ENCODE data around the gene PALLD. TPM values are rescaled to one million over a fixed set of nuclear protein-coding genes. Genes with fewer than 3 reads are reported as not detected.

The PALLD gene
- polyA plus RNA-seq, 1 donor from 2014 or later = 20.5 TPM

DNA sequence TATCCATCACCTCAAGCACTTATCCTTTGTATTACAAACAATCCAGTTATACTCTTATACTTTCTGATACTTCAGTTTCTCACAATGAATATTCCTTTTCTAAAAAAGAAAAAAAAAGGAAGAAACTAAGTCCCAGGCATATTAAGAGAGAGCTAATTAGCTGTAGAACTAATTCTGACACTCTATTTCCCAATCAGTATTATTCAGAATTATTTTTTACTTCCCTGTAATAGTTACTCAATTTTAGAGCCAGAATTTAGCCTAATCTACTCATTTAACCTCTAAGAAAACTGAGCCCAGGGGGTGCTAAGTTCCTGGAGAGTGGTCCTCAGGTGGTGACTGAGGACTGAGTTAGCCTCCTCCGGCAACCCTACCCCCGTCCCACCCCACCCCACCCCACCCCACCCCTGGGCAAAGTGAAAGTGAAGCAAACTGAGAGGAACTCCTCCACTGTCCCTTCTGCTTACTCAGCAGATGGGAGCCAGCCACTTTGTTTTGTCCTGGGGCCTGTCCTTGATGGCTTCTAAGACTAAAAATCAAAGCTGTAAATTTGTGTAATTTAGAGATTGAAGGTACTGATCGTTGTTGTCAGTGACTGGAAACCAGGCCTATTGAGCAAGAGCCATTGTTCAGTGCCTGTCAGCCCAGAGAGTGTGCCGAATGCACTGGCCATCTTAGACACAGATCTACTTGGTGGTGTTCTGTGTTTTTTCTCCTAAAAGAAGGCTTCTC, 351.1 kb downstream of the PALLD start:
- H4K20me1 ChIP-seq (ENCODE audit: insufficient read depth) = no peaks in the 10 kb centered on the region

DNA sequence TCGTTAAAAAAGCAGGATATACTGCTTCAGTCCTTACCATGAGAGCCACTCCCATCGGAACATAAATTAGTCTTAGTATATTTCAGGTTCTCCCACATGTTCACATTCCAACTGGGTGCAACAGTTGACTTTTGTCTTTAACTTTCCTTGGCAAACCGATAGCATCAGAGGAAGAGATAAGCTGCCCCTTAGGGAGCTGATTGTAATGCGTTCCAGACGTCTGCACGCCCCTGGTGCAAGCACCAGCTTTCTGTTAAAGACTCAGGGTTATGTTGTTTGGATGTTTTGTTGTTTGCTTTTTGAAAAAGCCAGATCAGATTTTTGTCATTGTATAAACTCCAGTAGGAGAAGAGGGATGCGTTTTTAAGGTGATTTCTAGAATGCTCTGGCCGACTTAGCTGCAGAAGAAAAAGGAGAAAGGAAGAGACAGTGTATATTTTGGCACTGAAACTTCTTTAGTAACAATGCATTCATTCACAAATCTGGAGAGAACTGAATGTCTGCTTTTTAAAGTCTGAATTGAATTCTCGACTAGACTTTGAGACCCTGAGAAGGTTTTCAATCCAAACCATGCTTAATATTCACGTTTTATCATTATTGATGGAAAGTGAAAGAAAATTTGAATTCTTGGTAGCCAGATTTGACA, 352.3 kb downstream of the PALLD start:
- Histone ChIP-seq H3K27ac (ENCODE audit: low read length) (no peak overlapping the region), H4K20me1 (ENCODE audit: insufficient read depth) (no peaks in the 10 kb centered on the region), H3K4me2 (ENCODE audit: low read length) (no peak overlapping the region), H2AFZ (ENCODE audit: low read depth, low read length) (no peak overlapping the region), H3K27me3 (ENCODE audit: insufficient read depth, low read depth, low read length) (no peaks in the 10 kb centered on the region), H3K9me2 (ENCODE audit: insufficient read depth, low read length) (no peaks in the 10 kb centered on the region), H3F3A (ENCODE audit: insufficient read depth, low read length, poor library complexity, severe bottlenecking) (no peaks in the 10 kb centered on the region), H3K79me2 (replicated peaks; ENCODE audit: insufficient read depth, low read length) (peaks cover 91% of the 10 kb centered on the region), H3K4me3 (ENCODE audit: low read length) (no peak overlapping the region), H3K36me3 (ENCODE audit: insufficient read depth, low read length) (no peaks in the 10 kb centered on the region), H3K9ac (ENCODE audit: low read length) (no peak overlapping the region), H3K9me3 (ENCODE audit: low read length) (no peaks in the 10 kb centered on the region)
- TF ChIP-seq MXI1 (conservative IDR thresholded peaks at IDR 0.05; ENCODE audit: poor library complexity, severe bottlenecking) = no peak

More for the DNA sequence above, 351.1 kb downstream of the PALLD start:
- H3K27me3 ChIP-seq (ENCODE audit: insufficient read depth, low read depth, low read length) = no peaks in the 10 kb centered on the region
- TF ChIP-seq, protein P1, sequence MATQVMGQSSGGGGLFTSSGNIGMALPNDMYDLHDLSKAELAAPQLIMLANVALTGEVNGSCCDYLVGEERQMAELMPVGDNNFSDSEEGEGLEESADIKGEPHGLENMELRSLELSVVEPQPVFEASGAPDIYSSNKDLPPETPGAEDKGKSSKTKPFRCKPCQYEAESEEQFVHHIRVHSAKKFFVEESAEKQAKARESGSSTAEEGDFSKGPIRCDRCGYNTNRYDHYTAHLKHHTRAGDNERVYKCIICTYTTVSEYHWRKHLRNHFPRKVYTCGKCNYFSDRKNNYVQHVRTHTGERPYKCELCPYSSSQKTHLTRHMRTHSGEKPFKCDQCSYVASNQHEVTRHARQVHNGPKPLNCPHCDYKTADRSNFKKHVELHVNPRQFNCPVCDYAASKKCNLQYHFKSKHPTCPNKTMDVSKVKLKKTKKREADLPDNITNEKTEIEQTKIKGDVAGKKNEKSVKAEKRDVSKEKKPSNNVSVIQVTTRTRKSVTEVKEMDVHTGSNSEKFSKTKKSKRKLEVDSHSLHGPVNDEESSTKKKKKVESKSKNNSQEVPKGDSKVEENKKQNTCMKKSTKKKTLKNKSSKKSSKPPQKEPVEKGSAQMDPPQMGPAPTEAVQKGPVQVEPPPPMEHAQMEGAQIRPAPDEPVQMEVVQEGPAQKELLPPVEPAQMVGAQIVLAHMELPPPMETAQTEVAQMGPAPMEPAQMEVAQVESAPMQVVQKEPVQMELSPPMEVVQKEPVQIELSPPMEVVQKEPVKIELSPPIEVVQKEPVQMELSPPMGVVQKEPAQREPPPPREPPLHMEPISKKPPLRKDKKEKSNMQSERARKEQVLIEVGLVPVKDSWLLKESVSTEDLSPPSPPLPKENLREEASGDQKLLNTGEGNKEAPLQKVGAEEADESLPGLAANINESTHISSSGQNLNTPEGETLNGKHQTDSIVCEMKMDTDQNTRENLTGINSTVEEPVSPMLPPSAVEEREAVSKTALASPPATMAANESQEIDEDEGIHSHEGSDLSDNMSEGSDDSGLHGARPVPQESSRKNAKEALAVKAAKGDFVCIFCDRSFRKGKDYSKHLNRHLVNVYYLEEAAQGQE (IDR thresholded peaks at IDR 0.05; ENCODE audit: borderline replicate concordance) = no peak
- TF ChIP-seq POLR2AphosphoS5 (IDR thresholded peaks at IDR 0.05) (no peak), RAD21 (conservative IDR thresholded peaks at IDR 0.05) (no peak), MXI1 (conservative IDR thresholded peaks at IDR 0.05; ENCODE audit: poor library complexity, severe bottlenecking) (no peak), TAF1 (IDR thresholded peaks at IDR 0.05; ENCODE audit: low read depth) (no peak), EP300 (conservative IDR thresholded peaks at IDR 0.05; ENCODE audit: poor library complexity, severe bottlenecking) (no peak), SMC3 (conservative IDR thresholded peaks at IDR 0.05; ENCODE audit: poor library complexity) (no peak), EZH2 (IDR thresholded peaks at IDR 0.05; ENCODE audit: borderline replicate concordance, insufficient read depth, low read length, poor library complexity, severe bottlenecking) (no peak)
- TF ChIP-seq, protein P2, sequence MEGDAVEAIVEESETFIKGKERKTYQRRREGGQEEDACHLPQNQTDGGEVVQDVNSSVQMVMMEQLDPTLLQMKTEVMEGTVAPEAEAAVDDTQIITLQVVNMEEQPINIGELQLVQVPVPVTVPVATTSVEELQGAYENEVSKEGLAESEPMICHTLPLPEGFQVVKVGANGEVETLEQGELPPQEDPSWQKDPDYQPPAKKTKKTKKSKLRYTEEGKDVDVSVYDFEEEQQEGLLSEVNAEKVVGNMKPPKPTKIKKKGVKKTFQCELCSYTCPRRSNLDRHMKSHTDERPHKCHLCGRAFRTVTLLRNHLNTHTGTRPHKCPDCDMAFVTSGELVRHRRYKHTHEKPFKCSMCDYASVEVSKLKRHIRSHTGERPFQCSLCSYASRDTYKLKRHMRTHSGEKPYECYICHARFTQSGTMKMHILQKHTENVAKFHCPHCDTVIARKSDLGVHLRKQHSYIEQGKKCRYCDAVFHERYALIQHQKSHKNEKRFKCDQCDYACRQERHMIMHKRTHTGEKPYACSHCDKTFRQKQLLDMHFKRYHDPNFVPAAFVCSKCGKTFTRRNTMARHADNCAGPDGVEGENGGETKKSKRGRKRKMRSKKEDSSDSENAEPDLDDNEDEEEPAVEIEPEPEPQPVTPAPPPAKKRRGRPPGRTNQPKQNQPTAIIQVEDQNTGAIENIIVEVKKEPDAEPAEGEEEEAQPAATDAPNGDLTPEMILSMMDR (IDR thresholded peaks at IDR 0.05; ENCODE audit: poor library complexity, severe bottlenecking) = no peak
- no peak overlapping the region for H2AFZ ChIP-seq (ENCODE audit: low read depth, low read length)
- H3F3A ChIP-seq (ENCODE audit: insufficient read depth, low read length, poor library complexity, severe bottlenecking) = no peaks in the 10 kb centered on the region
- H3K9me3 ChIP-seq (ENCODE audit: low read length) = no peaks in the 10 kb centered on the region
- no peak overlapping the region for H3K9ac ChIP-seq (ENCODE audit: low read length)
- no peak overlapping the region for H3K4me2 ChIP-seq (ENCODE audit: low read length)
- no peak overlapping the region for H3K27ac ChIP-seq (ENCODE audit: low read length)
- H3K4me3 ChIP-seq (ENCODE audit: low read length) = no peak overlapping the region
- H3K36me3 ChIP-seq (ENCODE audit: insufficient read depth, low read length) = no peaks in the 10 kb centered on the region
- H3K9me2 ChIP-seq (ENCODE audit: insufficient read depth, low read length) = no peaks in the 10 kb centered on the region
- peaks cover 91% of the 10 kb centered on the region for H3K79me2 ChIP-seq (replicated peaks; ENCODE audit: insufficient read depth, low read length)
